Measurements from ENCODE around the gene SLC25A39.

DNA sequence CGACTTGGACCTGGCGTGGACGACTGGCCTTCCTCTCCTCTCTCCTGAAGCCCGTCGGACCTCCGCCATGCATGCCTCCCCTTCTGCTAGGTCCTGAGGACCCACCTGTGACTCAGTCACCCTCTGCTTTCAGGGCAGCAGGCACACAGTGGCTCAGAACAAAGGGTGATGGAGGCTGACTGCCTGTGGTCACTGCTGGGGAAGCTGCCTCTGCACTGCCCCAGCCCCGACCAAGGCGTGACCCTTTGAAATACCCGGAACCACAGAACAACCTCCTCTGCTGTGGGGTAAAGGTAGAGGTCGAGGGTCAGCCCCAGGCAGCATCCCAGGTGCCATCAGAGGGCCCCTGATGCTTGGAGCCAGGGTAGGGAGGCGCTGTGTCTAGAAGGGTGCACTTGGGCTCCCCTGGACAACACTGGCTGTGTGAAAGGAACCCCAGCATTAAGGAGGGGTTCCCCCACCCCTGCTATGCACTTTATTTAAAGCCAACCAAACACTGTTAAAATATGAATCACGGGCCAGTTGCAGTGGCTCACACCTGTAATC is 44.2 kb downstream of the SLC25A39 start:
- TF ChIP-seq, protein P1, sequence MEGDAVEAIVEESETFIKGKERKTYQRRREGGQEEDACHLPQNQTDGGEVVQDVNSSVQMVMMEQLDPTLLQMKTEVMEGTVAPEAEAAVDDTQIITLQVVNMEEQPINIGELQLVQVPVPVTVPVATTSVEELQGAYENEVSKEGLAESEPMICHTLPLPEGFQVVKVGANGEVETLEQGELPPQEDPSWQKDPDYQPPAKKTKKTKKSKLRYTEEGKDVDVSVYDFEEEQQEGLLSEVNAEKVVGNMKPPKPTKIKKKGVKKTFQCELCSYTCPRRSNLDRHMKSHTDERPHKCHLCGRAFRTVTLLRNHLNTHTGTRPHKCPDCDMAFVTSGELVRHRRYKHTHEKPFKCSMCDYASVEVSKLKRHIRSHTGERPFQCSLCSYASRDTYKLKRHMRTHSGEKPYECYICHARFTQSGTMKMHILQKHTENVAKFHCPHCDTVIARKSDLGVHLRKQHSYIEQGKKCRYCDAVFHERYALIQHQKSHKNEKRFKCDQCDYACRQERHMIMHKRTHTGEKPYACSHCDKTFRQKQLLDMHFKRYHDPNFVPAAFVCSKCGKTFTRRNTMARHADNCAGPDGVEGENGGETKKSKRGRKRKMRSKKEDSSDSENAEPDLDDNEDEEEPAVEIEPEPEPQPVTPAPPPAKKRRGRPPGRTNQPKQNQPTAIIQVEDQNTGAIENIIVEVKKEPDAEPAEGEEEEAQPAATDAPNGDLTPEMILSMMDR (IDR thresholded peaks at IDR 0.05), result no peak
- no peak for TF ChIP-seq POLR2AphosphoS5 (IDR thresholded peaks at IDR 0.05)
